GM21515 (cell line): Measurements from ENCODE around the gene CNGB1.

Experiments
- ATAC-seq: cut with Tn5 transposase; IDR thresholded peaks from one replicate; pipeline ENCODE4 v1.9.1; 2021; ENCODE audit not compliant: unreplicated experiment

CNGB1 gene

DNA sequence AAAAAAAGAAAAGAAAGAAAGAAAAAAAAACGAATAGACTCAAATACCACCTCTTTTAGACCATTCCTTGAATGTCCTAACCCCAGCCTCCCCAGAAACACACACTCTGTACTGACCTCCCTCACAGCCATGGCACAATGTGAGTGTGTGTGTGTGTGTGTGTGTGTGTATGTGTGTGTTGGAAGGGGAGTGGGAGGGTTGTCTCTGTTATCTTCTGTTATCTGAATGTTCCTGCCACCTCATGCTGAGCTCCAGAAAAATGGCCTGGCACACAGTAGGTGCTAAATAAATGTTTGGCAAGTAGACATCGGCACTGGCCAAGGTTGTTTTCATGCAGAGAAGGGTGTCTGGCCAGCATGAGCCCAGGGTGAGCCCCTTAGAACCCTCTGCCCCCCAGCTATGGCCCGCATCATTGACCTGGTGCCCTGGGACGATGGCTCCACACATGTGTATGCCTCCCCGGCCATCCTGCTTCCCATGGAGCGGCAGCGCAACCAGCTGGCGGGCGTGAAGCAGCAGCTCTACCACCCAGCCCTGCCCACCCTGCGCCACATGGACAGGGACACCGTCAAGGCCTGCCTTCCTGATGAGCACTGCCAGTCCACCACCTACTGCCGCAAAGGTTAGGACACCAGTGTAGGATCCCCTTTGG, 6.6 kb upstream of the CNGB1 start:
- ATAC-seq, result no peak

DNA sequence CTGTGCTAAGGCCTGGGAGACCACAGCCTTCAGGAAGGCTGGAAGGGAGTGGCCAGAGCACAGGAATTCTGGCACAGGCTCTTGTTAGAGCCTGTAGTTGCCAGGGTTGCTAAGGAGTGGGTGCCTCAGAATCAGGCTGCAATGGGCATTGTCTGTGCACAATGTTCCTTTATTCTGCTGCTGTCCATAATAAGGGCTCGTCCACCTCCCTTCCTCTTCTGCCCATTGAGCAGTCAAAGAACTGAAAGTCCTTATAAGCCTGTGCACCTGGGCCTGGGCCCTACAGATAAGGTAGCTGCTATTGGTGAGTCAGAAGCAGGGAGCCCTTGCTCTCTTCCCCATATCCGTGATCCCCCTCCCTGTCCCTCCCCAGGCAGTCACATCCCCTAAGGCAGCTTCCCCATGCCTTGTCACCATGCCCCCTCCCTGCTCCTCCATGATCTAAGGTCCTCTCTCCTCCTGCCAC, 5.4 kb upstream of the CNGB1 start:
- no peak for ATAC-seq

DNA sequence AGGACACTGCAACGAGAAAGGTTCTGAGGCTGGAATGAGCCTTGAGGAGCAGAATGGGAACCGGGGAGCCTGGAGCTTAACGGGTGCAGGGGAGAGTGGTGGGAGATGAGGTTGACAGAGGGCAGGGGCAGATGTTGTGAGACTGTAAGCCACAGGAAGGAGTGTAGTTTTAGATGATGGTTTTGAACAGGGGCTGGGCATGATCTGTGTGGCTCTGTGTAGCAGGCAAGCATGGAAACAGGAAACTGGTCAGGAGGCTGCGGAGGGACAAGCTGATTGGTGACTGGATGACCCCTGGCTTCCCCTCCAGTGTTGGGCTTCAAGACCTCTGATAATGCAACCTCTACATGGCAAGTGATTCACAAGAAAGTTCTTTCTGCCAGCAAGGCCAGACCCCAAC, 1.4 kb upstream of the CNGB1 start:
- no peak for ATAC-seq

DNA sequence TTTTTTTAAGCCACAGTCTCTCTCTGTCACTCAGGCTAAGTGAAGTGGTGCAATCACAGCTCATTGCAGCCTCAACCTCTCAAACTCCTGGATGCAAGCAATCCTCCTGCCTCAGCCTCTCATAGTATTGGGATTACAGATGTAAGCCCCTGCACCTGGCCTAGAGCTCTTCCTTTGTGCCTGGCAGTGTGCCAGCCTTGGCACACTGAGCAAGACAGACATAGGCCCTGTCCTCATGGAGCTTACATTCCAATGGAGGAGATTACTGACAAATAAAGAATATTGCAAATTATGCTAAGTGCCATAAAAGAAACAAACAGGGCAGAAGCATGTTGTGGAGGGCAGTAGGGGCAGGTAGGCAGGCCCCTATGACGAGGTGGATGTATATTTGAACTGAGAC, 920 bp upstream of the CNGB1 start:
- no peak for ATAC-seq

GRCh38 chr16:57970319-57970718, 609 bp downstream of the CNGB1 start:
- ATAC-seq, result no peak

- no peak for ATAC-seq
Measured at GRCh38 chr16:57969451-57970123, 1.3 kb downstream of the CNGB1 start.

DNA sequence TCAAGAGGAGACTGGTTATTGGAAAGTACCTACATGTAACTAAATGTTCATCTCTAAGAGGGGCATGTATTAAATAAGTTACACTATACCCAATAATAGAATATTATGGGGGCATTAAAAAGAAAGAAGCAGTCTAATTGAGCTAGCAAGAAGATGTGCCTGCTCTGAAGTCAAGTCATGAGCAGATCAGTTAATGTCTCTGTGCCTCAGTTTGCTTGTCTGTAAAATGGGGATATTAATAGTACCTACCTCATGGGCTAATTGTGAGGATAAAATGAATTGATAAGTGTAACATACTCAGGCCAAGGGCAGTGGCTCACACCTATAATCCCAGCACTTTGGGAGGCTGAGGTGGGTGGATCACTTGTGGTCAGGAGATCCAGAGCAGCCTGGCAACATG, 3.0 kb downstream of the CNGB1 start:
- ATAC-seq, result no peak

DNA sequence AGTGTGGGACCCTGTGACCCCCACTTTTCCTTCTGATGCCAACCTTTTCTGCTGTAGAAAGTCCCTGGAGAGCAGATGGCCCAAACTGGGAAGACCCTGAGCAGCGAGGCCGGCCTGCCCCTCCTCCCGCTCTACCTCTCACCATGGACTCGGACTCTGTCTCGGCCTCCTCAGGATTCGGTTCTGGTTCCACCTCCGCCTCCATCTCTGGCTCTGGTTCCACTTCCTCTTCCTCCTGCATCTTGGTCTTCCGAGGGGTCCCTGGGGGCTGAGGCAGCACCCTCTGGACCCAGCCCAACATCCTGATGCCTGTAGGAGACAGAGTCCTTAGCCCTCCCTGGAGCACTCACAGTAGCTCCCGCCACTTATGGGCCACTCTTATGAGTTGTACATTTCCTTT, 3.9 kb downstream of the CNGB1 start:
- ATAC-seq, result no peak

GRCh38 chr16:57966204-57966771, 4.6 kb downstream of the CNGB1 start:
- no peak for ATAC-seq

DNA sequence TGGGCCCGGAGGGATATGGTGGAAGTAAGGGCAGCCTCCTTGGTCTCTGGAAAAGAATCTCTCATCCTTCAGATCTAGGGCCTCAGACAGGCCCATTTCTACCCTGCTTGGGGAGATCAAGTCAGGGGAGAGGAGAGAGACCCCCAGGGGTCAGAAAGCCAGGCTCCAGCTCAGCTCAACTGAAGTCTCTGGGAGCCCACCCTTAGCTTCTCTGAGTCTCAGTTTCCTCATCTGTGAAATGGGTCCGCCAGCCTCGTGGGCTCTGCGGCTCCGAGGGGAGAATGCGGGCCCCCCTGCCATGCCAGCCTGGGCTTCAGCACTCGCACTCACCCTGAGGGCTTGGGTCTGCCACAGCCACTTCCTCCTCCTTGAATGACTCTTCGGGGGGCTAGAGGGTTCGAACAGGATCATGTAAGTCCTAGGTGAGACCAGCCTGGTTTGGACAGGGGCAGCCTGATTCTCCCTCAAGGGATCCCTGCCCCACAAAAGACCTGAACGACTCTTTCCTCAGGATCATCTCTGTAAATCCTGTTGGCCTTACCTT, 6.7 kb downstream of the CNGB1 start:
- ATAC-seq, result no peak

- ATAC-seq, result no peak
Measured at GRCh38 chr16:57962756-57963155, 8.2 kb downstream of the CNGB1 start.

DNA sequence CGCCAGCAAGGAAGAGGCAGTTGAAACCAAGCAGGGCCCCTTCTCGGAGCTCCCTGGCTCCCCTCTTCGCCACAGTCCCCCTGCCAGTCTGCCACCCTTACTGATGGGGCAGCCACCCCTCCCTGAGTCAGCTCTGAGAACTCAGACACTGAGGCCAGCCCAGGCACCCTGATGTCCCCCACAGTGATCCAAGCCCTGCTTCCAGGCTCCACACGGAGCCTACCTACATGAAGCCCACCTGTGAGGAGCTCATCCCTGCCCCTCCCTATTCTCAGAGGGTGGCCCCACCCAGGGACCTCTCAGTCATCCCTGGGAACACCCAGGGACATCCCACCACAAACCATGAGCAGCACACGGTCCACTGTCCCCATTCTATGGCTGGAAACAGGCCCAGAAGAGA, 8.9 kb downstream of the CNGB1 start:
- ATAC-seq, result no peak

GRCh38 chr16:57961538-57961937, 9.4 kb downstream of the CNGB1 start:
- no peak for ATAC-seq

DNA sequence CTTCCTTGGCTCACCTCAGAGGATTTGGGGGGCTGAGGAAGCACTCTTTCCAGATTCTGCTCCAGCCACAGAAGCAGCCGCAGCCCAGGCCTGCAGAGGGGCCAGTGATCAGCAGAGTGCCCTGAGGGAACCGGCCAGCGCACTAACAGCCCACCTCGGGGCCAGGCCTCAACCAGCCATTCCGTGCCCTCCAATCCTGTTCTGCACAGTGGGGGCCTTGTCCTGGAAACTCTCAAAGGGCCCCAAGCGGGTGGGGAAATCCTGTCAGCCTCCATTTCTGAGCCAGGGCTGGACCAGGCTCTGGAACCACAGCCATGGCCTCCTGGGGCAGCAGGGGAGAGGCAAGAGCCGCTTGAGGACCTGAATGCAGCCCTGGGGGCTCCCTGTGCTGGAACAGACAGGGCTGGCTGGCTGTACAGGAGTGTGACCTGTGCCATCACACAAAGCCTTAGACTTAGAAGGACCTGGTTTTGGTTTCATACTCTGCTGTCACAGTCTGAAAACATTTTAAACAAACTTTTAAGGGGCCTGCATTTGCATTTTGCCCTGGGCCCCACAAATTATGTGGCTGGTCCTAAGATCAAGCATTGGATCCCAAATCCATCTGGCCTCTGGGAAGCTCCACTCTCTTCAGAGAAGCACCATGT, 10.0 kb downstream of the CNGB1 start:
- ATAC-seq, result no peak

DNA sequence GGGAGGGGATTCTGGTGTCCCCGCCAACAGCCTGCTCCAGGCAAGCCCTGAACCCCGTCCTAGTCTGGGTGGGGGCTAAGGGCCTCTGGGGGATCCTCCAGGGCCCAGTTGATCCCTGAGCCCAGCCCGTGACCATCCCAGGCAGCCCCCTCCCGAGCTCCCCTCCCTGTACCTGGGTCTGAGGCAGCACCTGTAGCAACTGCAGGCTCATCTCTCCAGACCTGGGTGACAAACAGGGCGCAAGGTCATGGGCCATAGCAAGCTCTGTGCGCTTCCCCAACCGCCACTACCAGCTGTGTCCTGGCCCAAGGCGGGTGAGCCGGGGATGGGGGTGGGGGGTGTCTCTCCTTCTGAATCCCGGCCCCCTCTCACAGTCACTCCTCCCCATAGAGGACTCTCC, 10.6 kb downstream of the CNGB1 start:
- no peak for ATAC-seq

- ATAC-seq, result no peak
Measured at GRCh38 chr16:57959804-57960203, 11.1 kb downstream of the CNGB1 start.

DNA sequence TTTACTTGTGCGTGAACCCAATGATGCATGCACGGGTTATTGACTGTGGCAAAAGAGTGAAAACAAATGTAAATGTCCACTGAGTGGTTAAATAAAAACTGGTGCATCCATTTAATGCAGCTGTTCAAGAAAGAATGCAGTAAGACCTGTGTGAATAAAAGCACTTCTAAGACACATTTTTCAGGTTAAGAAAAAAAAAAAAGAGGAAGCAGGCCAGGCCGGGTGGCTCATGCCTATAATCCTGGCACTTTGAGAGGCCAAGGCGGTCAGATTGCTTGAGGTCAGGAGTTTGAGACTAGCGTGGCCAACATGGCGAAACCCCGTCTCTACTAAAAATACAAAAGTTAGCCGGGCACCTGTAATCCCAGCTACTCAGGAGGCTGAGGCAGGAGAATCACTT, 11.8 kb downstream of the CNGB1 start:
- no peak for ATAC-seq

DNA sequence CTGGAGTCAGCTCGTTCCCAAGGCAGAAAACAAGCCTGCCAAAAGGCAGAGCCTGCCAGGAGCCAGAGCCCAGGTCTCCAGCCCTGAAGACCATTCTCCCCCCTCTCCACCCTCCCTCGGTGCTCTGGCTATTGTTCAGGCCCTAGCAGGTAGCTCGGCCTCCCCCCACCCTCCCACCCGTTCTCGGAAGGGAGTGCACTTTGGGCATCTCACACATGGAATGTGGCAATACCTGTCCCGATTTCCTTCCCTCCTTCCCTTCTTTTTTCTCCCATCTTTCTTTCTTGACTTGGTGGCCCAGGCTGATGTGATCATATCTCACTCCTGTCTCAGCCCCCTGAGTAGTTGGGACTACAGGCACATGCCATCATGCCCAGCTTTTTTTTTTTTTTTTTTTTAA, 12.4 kb downstream of the CNGB1 start:
- ATAC-seq, result no peak

DNA sequence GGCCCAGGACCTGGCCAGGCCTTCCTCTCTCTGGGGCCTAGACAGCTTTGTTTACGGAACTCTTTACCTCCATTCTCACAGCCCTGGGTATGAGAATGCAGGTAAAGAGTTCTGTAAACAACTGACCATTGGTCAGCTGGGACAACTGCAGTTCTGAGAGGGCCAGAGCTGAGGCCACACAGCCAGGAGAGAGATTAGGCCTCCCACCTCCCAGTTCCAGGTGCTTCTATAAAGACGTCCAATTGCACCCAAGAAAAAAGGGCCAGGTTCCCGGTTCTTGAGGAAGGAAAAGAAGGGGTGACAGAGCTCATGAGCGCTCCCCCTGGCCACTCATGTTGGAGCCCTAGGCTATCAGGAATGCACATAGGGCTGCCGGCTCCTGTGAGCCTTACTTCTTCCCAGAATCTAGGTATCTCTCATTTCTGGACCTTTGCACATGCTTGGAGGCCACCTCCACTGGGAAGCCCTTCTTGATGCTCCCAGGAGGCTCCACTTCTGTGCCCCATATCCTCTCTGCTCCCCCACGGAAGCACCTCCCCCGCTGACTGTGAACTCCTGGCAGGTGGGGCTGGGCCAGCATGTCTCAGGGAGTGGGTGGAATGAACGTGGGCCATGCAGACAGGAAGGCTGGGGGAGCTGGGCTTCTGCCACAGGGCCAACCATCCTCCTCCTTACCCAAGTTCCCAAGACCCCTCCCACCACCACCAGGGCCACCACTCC, 13.1 kb downstream of the CNGB1 start:
- no peak for ATAC-seq

DNA sequence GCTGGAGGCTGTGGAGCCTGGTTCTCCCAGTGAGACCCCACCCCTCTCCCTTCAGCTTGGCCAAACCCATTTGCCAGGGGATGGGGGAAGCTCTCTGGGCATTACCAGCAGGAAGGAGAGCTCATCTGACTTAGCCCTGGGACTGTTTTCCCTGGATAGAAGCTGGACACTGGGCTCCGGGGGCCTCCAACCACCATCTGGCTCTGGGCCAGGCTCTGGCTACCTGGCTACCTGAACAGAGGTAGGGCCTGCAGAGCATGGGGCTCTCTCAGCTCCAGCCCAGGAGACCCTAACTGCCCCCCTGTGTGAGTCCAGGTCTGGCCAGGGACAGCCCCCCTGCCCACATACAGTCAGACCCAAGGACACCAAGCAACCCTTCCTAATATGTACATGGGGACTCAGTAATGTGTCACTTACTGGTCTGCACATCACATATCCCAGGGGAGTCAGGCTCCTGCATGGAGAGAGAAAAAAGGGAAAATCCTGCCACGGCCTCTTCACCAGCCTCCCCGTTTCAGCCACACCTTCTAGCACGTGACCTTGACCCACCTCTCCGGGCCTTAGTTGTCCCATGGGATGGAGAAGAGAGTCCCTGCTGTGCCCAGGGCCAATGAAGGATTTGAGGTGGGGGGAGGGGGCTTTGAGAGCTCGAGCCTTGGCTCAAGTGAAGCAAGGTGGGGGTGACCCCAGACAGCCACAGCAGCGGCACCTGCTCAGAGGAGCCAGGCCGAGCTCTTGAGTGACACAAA, 13.8 kb downstream of the CNGB1 start:
- no peak for ATAC-seq
